Sigmoid colon (tissue), 3 donors: ENCODE data around the gene ANTXR1.
"Not testable (repeated sequence)": the region's sequence is repeated elsewhere in the genome, so short reads cannot be mapped to it uniquely, and the experiment has no call there.

Experiments
- POLR2A ChIP-seq, 2 donors: fragments of 450-650 bp; IDR thresholded peaks; one replicate each; pipeline ENCODE4 v1.6.1; 2016; ENCODE audit warnings: antibody characterized with exemption in 2 of 2, mild to moderate bottlenecking in 2 of 2, moderate library complexity in 2 of 2
- TF ChIP-seq, protein P1 (sequence below), 4 experiments: fragments of 450-650 bp in 3 of 4; fragments of 200-600 bp in 1 of 4; IDR thresholded peaks; one replicate each; pipeline ENCODE4 v1.5.1; 2016 to 2019; ENCODE audit warnings: antibody characterized with exemption in 4 of 4, mild to moderate bottlenecking in 3 of 4, moderate library complexity in 2 of 4

DNA sequence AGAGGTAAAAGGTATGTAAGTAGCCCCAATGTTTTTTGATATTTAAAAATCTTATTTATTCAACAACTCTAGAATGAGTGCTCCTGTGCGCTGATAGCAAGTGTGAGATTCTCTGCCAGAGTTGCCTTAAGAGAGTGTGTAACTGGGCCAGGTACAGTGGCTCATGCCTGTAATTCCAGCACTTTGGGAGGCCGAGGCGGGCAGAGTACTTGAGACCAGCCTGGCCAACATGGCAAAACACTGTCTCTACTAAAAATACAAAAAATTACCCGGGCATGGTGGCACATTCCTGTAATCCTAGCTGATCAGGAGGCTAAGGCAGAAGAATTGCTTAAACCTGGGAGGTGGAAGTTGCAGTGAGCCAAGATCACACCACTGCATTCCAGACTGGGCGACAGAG lies 161.2 kb downstream of the ANTXR1 start:
- TF ChIP-seq, protein P1, sequence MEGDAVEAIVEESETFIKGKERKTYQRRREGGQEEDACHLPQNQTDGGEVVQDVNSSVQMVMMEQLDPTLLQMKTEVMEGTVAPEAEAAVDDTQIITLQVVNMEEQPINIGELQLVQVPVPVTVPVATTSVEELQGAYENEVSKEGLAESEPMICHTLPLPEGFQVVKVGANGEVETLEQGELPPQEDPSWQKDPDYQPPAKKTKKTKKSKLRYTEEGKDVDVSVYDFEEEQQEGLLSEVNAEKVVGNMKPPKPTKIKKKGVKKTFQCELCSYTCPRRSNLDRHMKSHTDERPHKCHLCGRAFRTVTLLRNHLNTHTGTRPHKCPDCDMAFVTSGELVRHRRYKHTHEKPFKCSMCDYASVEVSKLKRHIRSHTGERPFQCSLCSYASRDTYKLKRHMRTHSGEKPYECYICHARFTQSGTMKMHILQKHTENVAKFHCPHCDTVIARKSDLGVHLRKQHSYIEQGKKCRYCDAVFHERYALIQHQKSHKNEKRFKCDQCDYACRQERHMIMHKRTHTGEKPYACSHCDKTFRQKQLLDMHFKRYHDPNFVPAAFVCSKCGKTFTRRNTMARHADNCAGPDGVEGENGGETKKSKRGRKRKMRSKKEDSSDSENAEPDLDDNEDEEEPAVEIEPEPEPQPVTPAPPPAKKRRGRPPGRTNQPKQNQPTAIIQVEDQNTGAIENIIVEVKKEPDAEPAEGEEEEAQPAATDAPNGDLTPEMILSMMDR (IDR thresholded peaks at IDR 0.05) = not testable (repeated sequence)
- TF ChIP-seq POLR2A (IDR thresholded peaks at IDR 0.05) = not testable (repeated sequence)
